ENCODE measurements around the gene VPS26C.
"Not testable (repeated sequence)": the region's sequence is repeated elsewhere in the genome, so short reads cannot be mapped to it uniquely, and the experiment has no call there.

GRCh38 chr21:37282602-37283001 is 15.5 kb upstream of the VPS26C start:
- TF ChIP-seq, protein P1, sequence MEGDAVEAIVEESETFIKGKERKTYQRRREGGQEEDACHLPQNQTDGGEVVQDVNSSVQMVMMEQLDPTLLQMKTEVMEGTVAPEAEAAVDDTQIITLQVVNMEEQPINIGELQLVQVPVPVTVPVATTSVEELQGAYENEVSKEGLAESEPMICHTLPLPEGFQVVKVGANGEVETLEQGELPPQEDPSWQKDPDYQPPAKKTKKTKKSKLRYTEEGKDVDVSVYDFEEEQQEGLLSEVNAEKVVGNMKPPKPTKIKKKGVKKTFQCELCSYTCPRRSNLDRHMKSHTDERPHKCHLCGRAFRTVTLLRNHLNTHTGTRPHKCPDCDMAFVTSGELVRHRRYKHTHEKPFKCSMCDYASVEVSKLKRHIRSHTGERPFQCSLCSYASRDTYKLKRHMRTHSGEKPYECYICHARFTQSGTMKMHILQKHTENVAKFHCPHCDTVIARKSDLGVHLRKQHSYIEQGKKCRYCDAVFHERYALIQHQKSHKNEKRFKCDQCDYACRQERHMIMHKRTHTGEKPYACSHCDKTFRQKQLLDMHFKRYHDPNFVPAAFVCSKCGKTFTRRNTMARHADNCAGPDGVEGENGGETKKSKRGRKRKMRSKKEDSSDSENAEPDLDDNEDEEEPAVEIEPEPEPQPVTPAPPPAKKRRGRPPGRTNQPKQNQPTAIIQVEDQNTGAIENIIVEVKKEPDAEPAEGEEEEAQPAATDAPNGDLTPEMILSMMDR (IDR thresholded peaks at IDR 0.05): not testable (repeated sequence)
- TF ChIP-seq EP300, POLR2A (IDR thresholded peaks at IDR 0.05): not testable (repeated sequence)

Data from stomach (tissue), 4 donors.